GM12892 (cell line): Measurements from ENCODE around the gene KCNMB1.

Experiments
- POLR2A ChIP-seq: IDR thresholded peaks from 2 replicates; pipeline ENCODE4 v1.6.1; 2011; ENCODE audit warnings: low read depth, low read length, control low read depth
- POLR2AphosphoS5 ChIP-seq: IDR thresholded peaks from 2 replicates; pipeline ENCODE4 v1.6.1; 2011; ENCODE audit warnings: low read depth, low read length, control low read depth
- TAF1 ChIP-seq: IDR thresholded peaks from 2 replicates; pipeline ENCODE4 v1.6.1; 2011; ENCODE audit warnings: low read depth, mild to moderate bottlenecking, control low read depth, low read length, borderline replicate concordance

- TF ChIP-seq POLR2A (no peak), TAF1 (no peak), POLR2AphosphoS5 (no peak)
Measured at GRCh38 chr5:170382790-170383189, 6.4 kb downstream of the KCNMB1 start.
